ENCODE measurements around the gene SLC24A3.

The SLC24A3 gene

GRCh38 chr20:19384940-19385339, 172.5 kb downstream of the SLC24A3 start:
- no peak for TF ChIP-seq ZC3H10 (CRISPR knock-in tag; IDR thresholded peaks at IDR 0.05)
- no peak for TF ChIP-seq POU6F1 (CRISPR knock-in tag; IDR thresholded peaks at IDR 0.05; ENCODE audit: borderline replicate concordance, low read depth)
- no peak for TF ChIP-seq CREB5 (CRISPR knock-in tag; IDR thresholded peaks at IDR 0.05; ENCODE audit: low read depth)
- TF ChIP-seq OSR1 (CRISPR knock-in tag; IDR thresholded peaks at IDR 0.05), result no peak
- no peak for TF ChIP-seq ESRRG (CRISPR knock-in tag; IDR thresholded peaks at IDR 0.05)
- TF ChIP-seq TSHZ2 (CRISPR knock-in tag; IDR thresholded peaks at IDR 0.05), result no peak
- no peak for TF ChIP-seq ZFP30 (CRISPR knock-in tag; IDR thresholded peaks at IDR 0.05)
- TF ChIP-seq PPARA (CRISPR knock-in tag; IDR thresholded peaks at IDR 0.05; ENCODE audit: borderline replicate concordance), result no peak
- no peak for ATAC-seq

- TF ChIP-seq TCF4 (CRISPR knock-in tag; IDR thresholded peaks at IDR 0.05; ENCODE audit: borderline replicate concordance), result no peak
- TF ChIP-seq CSRNP3 (CRISPR knock-in tag; IDR thresholded peaks at IDR 0.05), result no peak
- no peak for TF ChIP-seq RARB (CRISPR knock-in tag; IDR thresholded peaks at IDR 0.05)
- TF ChIP-seq ZFP30 (CRISPR knock-in tag; IDR thresholded peaks at IDR 0.05), result no peak
- TF ChIP-seq TSHZ2 (CRISPR knock-in tag; IDR thresholded peaks at IDR 0.05), result no peak
- TF ChIP-seq ZNF70 (CRISPR knock-in tag; IDR thresholded peaks at IDR 0.05), result no peak
- TF ChIP-seq TOX (CRISPR knock-in tag; IDR thresholded peaks at IDR 0.05; ENCODE audit: borderline replicate concordance), result no peak
- no peak for TF ChIP-seq ZNF8 (CRISPR knock-in tag; IDR thresholded peaks at IDR 0.05)
- TF ChIP-seq ISL1 (CRISPR knock-in tag; IDR thresholded peaks at IDR 0.05), result no peak
- ATAC-seq, result no peak
Measured at GRCh38 chr20:19387251-19387650, 174.8 kb downstream of the SLC24A3 start.

- no peak for ATAC-seq
- TF ChIP-seq ZNF70 (CRISPR knock-in tag; IDR thresholded peaks at IDR 0.05) (no peak), CSRNP3 (CRISPR knock-in tag; IDR thresholded peaks at IDR 0.05) (no peak), PPARA (CRISPR knock-in tag; IDR thresholded peaks at IDR 0.05; ENCODE audit: borderline replicate concordance) (no peak), ESRRG (CRISPR knock-in tag; IDR thresholded peaks at IDR 0.05) (no peak), SNAI2 (CRISPR knock-in tag; IDR thresholded peaks at IDR 0.05) (no peak), BACH2 (CRISPR knock-in tag; IDR thresholded peaks at IDR 0.05; ENCODE audit: borderline replicate concordance) (no peak), CSDC2 (CRISPR knock-in tag; IDR thresholded peaks at IDR 0.05) (no peak), ZFP3 (CRISPR knock-in tag; IDR thresholded peaks at IDR 0.05) (no peak), OSR1 (CRISPR knock-in tag; IDR thresholded peaks at IDR 0.05) (no peak), CREB5 (CRISPR knock-in tag; IDR thresholded peaks at IDR 0.05; ENCODE audit: low read depth) (no peak), ZNF8 (CRISPR knock-in tag; IDR thresholded peaks at IDR 0.05) (no peak), TSHZ2 (CRISPR knock-in tag; IDR thresholded peaks at IDR 0.05) (no peak), ARNTL (CRISPR knock-in tag; IDR thresholded peaks at IDR 0.05; ENCODE audit: borderline replicate concordance, low read depth) (no peak), RARB (CRISPR knock-in tag; IDR thresholded peaks at IDR 0.05) (no peak)
Measured at GRCh38 chr20:19392344-19393130, 180.1 kb downstream of the SLC24A3 start.
